ENCODE measurements around the gene CENPP. TPM values are rescaled to one million over a fixed set of nuclear protein-coding genes. Genes with fewer than 3 reads are reported as not detected.

Gene CENPP
- total RNA-seq, 5 donors from 2014 or later (not counting 1 experiment from before 2014, with no cell fraction given), result 1.9 to 5.0 (median 4.3) TPM

DNA sequence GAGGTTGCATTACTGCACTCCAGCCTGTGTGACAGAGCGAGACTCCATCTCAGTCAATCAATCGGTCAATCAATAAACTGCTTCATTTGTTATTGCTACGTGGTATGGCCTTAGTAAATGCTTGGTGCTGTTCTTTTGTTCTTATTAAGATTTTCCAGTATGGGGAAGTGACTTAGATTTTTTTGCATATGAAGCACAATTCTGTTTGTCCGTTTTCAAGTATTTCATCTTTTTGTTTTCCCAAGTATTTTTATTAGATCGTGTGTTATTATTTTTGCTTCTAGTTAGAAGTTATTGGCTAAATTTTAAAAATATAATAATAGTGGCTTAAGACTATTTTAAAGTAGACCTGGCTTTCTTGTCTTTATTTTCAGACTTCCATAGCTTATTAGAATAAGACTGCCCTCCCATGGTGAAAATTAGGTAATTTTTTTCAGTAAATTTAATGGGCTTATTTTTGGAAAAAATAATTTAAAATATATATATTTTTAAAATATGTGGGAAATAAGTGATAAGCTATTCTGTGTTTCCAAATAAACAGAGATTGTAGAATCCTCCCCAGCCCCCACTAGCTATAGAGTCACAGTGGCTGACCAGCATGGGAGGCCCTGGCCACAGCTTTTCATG is 113.3 kb downstream of the CENPP start:
- ChIA-PET CTCF (interaction anchor here (0.6 to 0.9 kb wide), 7 partner anchors 49 to 721 kb away, joined by 3 to 4 read pairs (median 4); partner anchors contain the start of gene NOL8 (in 1 of the 2)), POLR2A (interaction anchor here in 1 of 2 donors (0.7 kb wide), 1 partner anchor 56 kb away, joined by 4 read pairs; no protein-coding TSS in a partner anchor)
- Histone ChIP-seq H3K4me3 (ENCODE audit: control insufficient read depth in 1 of 2, extremely low read depth in 1 of 2, low read length in 1 of 2) (no peak overlapping the region), H3K4me1 (ENCODE audit: control insufficient read depth in 1 of 2, extremely low read depth in 1 of 2, insufficient read depth in 2 of 2, low read length in 2 of 2) (peaks cover 0 to 8% of the 10 kb centered on the region in 2 experiments), H3K27me3 (replicated peaks in 1 of 2; ENCODE audit: control insufficient read depth in 2 of 2, extremely low read depth in 1 of 2, insufficient read depth in 2 of 2, low read length in 1 of 2) (no peaks in the 10 kb centered on the region), H3K27ac (ENCODE audit: low read length) (no peak overlapping the region), H3K36me3 (ENCODE audit: control insufficient read depth in 2 of 2, extremely low read depth in 1 of 2, insufficient read depth in 1 of 2, low read length in 1 of 2) (no peaks in the 10 kb centered on the region), H3K9me3 (no peaks in the 10 kb centered on the region)
- Mint-ChIP-seq H3K36me3 (no peaks in the 10 kb centered on the region), H3K4me1 (peaks cover 0 to 12% (median 0%) of the 10 kb centered on the region in 3 donors), H3K27ac (no peak overlapping the region), H3K27me3 (no peaks in the 10 kb centered on the region), H3K9me3 (no peaks in the 10 kb centered on the region), H3K4me3 (no peak overlapping the region)
- ATAC-seq (replicated peaks in 1 of 4) (no peak), DNase-seq (peak in 1 of 35 experiments; percentile 31)
- WGBS (ENCODE audit: insufficient coverage), result no CpG with 5 or more reads among the region's 5 CpGs

DNA sequence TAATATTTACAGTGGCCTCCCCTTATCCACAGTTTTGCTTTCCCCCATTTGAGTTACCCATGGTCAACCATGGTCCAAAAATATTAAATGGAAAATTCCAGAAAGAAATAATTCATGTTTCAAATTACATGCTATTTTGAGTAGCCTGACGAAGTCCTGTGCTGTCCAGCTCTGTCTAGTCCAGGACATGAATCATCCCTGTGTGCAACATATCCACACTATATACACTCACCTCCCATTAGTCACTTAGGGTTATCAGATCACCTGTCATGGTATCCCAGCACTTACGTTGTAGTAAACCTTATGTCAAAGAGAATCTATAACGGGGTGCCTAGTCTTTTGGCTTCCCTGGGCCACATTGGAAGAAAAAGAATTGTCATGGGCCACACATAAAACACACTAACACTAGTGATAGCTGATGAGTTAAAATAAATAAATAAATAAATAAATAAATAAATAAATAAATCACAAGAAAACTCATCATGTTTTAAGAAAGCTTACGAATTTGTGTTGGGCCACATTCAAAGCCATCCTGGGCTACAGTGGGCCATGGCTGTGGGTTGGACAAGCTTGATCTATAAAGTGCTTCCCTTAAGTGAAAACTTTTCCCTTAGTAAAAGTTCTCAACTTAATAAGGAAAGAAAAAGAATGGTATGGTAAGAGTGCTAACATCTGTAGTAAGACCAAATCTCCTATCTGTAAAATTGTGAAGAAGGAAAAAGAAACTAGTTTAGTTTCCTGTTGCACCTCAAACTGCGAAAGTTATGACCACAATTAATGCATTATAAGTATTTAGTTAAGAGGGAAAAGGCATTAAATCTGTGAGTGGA is 114.4 kb downstream of the CENPP start:
- Mint-ChIP-seq H3K4me1 (peaks cover 0 to 12% (median 0%) of the 10 kb centered on the region in 3 donors), H3K27me3 (no peaks in the 10 kb centered on the region), H3K36me3 (no peaks in the 10 kb centered on the region), H3K27ac (peak overlapping the region; percentile 37 to 71), H3K9me3 (no peaks in the 10 kb centered on the region), H3K4me3 (peak overlapping the region in 1 of 3 donors; percentile 58)
- H3K4me1 ChIP-seq (ENCODE audit: control insufficient read depth in 1 of 2, extremely low read depth in 1 of 2, insufficient read depth in 2 of 2, low read length in 2 of 2), result peaks cover 0 to 8% of the 10 kb centered on the region in 2 experiments
- peak overlapping the region in 1 of 2 donors; percentile 9 for H3K4me3 ChIP-seq (ENCODE audit: control insufficient read depth in 1 of 2, extremely low read depth in 1 of 2, low read length in 1 of 2)
- no peaks in the 10 kb centered on the region for H3K27me3 ChIP-seq (replicated peaks in 1 of 2; ENCODE audit: control insufficient read depth in 2 of 2, extremely low read depth in 1 of 2, insufficient read depth in 2 of 2, low read length in 1 of 2)
- POLR2A ChIA-PET, result no interaction called here
- peak overlapping the region; percentile 61 for H3K27ac ChIP-seq (ENCODE audit: low read length)
- no peak for DNase-seq
- H3K36me3 ChIP-seq (ENCODE audit: control insufficient read depth in 2 of 2, extremely low read depth in 1 of 2, insufficient read depth in 1 of 2, low read length in 1 of 2), result no peaks in the 10 kb centered on the region
- CTCF ChIA-PET, result interaction anchor here (0.8 to 1.2 kb wide), 2 partner anchors 97 to 301 kb away, joined by 3 read pairs; no protein-coding TSS in a partner anchor
- WGBS (ENCODE audit: insufficient coverage), result 86% methylated on average over 1 of the region's 5 CpGs
- ATAC-seq (replicated peaks in 1 of 4), result no peak
- no peaks in the 10 kb centered on the region for H3K9me3 ChIP-seq

DNA sequence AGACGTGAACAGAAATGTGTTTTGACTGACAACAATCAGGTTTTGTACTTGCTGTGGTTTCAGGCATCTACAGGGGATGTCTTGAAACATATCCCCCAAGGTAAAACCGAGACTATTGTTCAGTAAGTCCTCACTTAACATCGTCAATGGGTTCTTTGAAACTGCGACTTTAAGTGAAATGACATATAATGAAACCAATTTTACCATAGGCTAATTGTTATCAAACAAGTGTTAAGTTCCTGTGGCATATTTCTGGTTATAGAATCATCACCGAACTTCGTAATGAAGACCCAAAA is 114.9 kb downstream of the CENPP start:
- Histone ChIP-seq H3K27ac (ENCODE audit: low read length) (peak overlapping the region; percentile 61), H3K4me3 (ENCODE audit: control insufficient read depth in 1 of 2, extremely low read depth in 1 of 2, low read length in 1 of 2) (peak overlapping the region in 1 of 2 donors; percentile 9), H3K36me3 (ENCODE audit: control insufficient read depth in 2 of 2, extremely low read depth in 1 of 2, insufficient read depth in 1 of 2, low read length in 1 of 2) (no peaks in the 10 kb centered on the region), H3K9me3 (no peaks in the 10 kb centered on the region), H3K27me3 (replicated peaks in 1 of 2; ENCODE audit: control insufficient read depth in 2 of 2, extremely low read depth in 1 of 2, insufficient read depth in 2 of 2, low read length in 1 of 2) (no peaks in the 10 kb centered on the region), H3K4me1 (ENCODE audit: control insufficient read depth in 1 of 2, extremely low read depth in 1 of 2, insufficient read depth in 2 of 2, low read length in 2 of 2) (peaks cover 0 to 8% of the 10 kb centered on the region in 2 experiments)
- Mint-ChIP-seq H3K27me3 (no peaks in the 10 kb centered on the region), H3K4me1 (peaks cover 0 to 12% (median 0%) of the 10 kb centered on the region in 3 donors), H3K36me3 (no peaks in the 10 kb centered on the region), H3K4me3 (peak overlapping the region in 1 of 3 donors; percentile 58), H3K27ac (peak overlapping the region; percentile 37 to 71), H3K9me3 (no peaks in the 10 kb centered on the region)
- WGBS (ENCODE audit: insufficient coverage), result 20% methylated on average over 1 of the region's 6 CpGs
- ATAC-seq (replicated peaks in 1 of 4) (peak in 2 of 4 experiments; percentile 9 to 66), DNase-seq (peak in 1 of 35 experiments; percentile 47)
- CTCF ChIA-PET, result interaction anchor here (0.8 to 1.2 kb wide), 2 partner anchors 98 to 302 kb away, joined by 3 read pairs; no protein-coding TSS in a partner anchor
- POLR2A ChIA-PET, result interaction anchor here in 1 of 2 donors (0.6 kb wide), 1 partner anchor 85 kb away, joined by 4 read pairs; no protein-coding TSS in a partner anchor

DNA sequence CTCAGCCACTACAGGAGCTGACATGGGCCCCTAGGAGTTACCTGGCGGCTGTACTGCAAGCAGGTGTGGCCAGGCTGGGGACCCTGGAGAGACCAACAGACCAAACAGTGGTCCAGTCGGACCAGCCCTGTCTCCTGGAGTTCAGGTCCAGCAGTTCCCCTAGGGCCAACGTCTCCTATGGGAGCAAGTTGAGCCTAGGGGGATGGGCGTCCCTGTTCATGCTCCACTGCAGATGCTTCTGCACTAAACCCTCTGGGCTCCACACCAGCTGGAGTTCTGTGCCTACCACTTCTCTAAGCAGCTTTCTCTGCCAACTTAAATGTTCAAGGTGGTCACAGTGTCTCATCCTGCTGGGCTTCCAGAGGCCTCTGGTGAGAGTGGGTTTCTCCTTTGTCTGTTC is 119.1 kb downstream of the CENPP start:
- H3K4me3 Mint-ChIP-seq, result no peak overlapping the region
- no peaks in the 10 kb centered on the region for H3K27me3 Mint-ChIP-seq
- ChIA-PET CTCF (interaction anchor here in 1 of 2 donors (0.6 kb wide), 1 partner anchor 65 kb away, joined by 3 read pairs; no protein-coding TSS in a partner anchor), POLR2A (no interaction called here)
- no peak overlapping the region for H3K4me3 ChIP-seq (ENCODE audit: control insufficient read depth in 1 of 2, extremely low read depth in 1 of 2, low read length in 1 of 2)
- no peak overlapping the region for H3K27ac ChIP-seq (ENCODE audit: low read length)
- peaks cover 0 to 5% of the 10 kb centered on the region in 2 experiments for H3K4me1 ChIP-seq (ENCODE audit: control insufficient read depth in 1 of 2, extremely low read depth in 1 of 2, insufficient read depth in 2 of 2, low read length in 2 of 2)
- ATAC-seq (replicated peaks in 1 of 4), result no peak
- H3K9me3 ChIP-seq, result no peaks in the 10 kb centered on the region
- H3K36me3 Mint-ChIP-seq, result no peaks in the 10 kb centered on the region
- peaks cover 0 to 9% (median 0%) of the 10 kb centered on the region in 3 donors for H3K4me1 Mint-ChIP-seq
- no peaks in the 10 kb centered on the region for H3K27me3 ChIP-seq (replicated peaks in 1 of 2; ENCODE audit: control insufficient read depth in 2 of 2, extremely low read depth in 1 of 2, insufficient read depth in 2 of 2, low read length in 1 of 2)
- no peak overlapping the region for H3K27ac Mint-ChIP-seq
- 98% methylated on average over 4 of the region's 4 CpGs for WGBS (ENCODE audit: insufficient coverage)
- H3K9me3 Mint-ChIP-seq, result no peaks in the 10 kb centered on the region
- no peak for DNase-seq
- H3K36me3 ChIP-seq (ENCODE audit: control insufficient read depth in 2 of 2, extremely low read depth in 1 of 2, insufficient read depth in 1 of 2, low read length in 1 of 2), result no peaks in the 10 kb centered on the region

DNA sequence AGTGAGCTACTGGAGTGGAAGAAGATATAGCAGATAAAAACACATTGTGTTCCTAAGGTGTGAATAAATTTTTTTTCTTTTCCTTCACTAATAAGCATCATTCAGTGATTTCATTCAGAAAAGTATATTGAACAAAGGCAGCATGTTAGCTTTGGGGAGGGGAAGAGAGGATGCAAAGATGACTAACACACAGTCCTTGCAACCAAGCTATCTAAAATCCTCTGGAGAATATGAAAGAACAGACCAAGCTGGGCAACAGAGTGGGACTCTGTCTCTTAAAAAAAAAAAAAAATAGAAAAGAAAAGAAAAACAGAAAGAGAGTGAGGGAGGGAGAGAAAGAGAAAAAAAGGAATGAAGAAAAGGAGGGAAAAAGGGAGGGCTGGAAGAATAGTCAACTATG is 120.8 kb downstream of the CENPP start:
- no peak overlapping the region for H3K4me3 Mint-ChIP-seq
- H3K36me3 Mint-ChIP-seq, result no peaks in the 10 kb centered on the region
- DNase-seq, result no peak
- ChIA-PET POLR2A (interaction anchor here (0.6 kb wide), 2 partner anchors 9 to 234 kb away, joined by 4 to 9 read pairs; no protein-coding TSS in a partner anchor), CTCF (interaction anchor here in 1 of 2 donors (0.7 kb wide), 1 partner anchor 12 kb away, joined by 5 read pairs; no protein-coding TSS in a partner anchor)
- H3K9me3 Mint-ChIP-seq, result no peaks in the 10 kb centered on the region
- no peaks in the 10 kb centered on the region for H3K9me3 ChIP-seq
- no peak overlapping the region for H3K27ac ChIP-seq (ENCODE audit: low read length)
- H3K4me1 Mint-ChIP-seq, result no peaks in the 10 kb centered on the region
- no peaks in the 10 kb centered on the region for H3K4me1 ChIP-seq (ENCODE audit: control insufficient read depth in 1 of 2, extremely low read depth in 1 of 2, insufficient read depth in 2 of 2, low read length in 2 of 2)
- no peak for ATAC-seq (replicated peaks in 1 of 4)
- no peaks in the 10 kb centered on the region for H3K27me3 Mint-ChIP-seq
- H3K27ac Mint-ChIP-seq, result no peak overlapping the region
- H3K27me3 ChIP-seq (replicated peaks in 1 of 2; ENCODE audit: control insufficient read depth in 2 of 2, extremely low read depth in 1 of 2, insufficient read depth in 2 of 2, low read length in 1 of 2), result no peaks in the 10 kb centered on the region
- H3K36me3 ChIP-seq (ENCODE audit: control insufficient read depth in 2 of 2, extremely low read depth in 1 of 2, insufficient read depth in 1 of 2, low read length in 1 of 2), result no peaks in the 10 kb centered on the region
- no peak overlapping the region for H3K4me3 ChIP-seq (ENCODE audit: control insufficient read depth in 1 of 2, extremely low read depth in 1 of 2, low read length in 1 of 2)

DNA sequence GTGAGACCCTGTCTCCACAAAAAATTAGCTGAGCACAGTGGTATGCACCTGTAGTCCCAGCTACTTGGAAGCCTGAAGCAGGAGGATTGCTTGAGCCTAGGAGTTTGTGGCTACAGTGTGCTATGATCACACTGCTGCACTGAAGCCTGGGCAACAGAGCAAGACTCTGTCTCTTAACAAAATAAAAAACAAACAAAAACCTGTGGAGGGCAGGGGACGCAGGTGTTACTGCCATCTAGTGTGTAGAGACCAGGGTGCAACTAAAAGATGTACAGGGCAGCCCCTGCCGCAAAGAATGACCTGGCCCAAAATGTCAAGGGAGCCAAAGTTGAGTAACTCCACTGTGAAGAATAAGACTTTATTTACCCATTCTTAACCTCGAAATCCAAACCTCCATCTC is 129.5 kb downstream of the CENPP start:
- H3K9me3 Mint-ChIP-seq, result no peaks in the 10 kb centered on the region
- H3K4me1 Mint-ChIP-seq, result no peaks in the 10 kb centered on the region
- ChIA-PET POLR2A (no interaction called here), CTCF (no interaction called here)
- Histone ChIP-seq H3K9me3 (no peaks in the 10 kb centered on the region), H3K27me3 (replicated peaks in 1 of 2; ENCODE audit: control insufficient read depth in 2 of 2, extremely low read depth in 1 of 2, insufficient read depth in 2 of 2, low read length in 1 of 2) (no peaks in the 10 kb centered on the region), H3K4me3 (ENCODE audit: control insufficient read depth in 1 of 2, extremely low read depth in 1 of 2, low read length in 1 of 2) (no peak overlapping the region), H3K36me3 (ENCODE audit: control insufficient read depth in 2 of 2, extremely low read depth in 1 of 2, insufficient read depth in 1 of 2, low read length in 1 of 2) (no peaks in the 10 kb centered on the region), H3K4me1 (ENCODE audit: control insufficient read depth in 1 of 2, extremely low read depth in 1 of 2, insufficient read depth in 2 of 2, low read length in 2 of 2) (no peaks in the 10 kb centered on the region), H3K27ac (ENCODE audit: low read length) (no peak overlapping the region)
- no peak overlapping the region for H3K4me3 Mint-ChIP-seq
- no peak overlapping the region for H3K27ac Mint-ChIP-seq
- H3K36me3 Mint-ChIP-seq, result no peaks in the 10 kb centered on the region
- ATAC-seq (replicated peaks in 1 of 4) (no peak), DNase-seq (peak in 1 of 35 experiments; percentile 11)
- no peaks in the 10 kb centered on the region for H3K27me3 Mint-ChIP-seq
- WGBS (ENCODE audit: insufficient coverage), result no CpG with 5 or more reads among the region's 3 CpGs
